WTC11 (cell line): Measurements from ENCODE around the gene KLHL29. TPM values are rescaled to one million over a fixed set of nuclear protein-coding genes. Genes with fewer than 3 reads are reported as not detected.

Source experiments
- ATAC-seq: fragments of 200-7000 bp; cut with Tn5 transposase; 2 replicates; pipeline ENCODE4 v1.10.0; 2021; ENCODE audit warnings: mild to moderate bottlenecking, moderate library complexity
- CTCF ChIA-PET: fragments of 300-600 bp; sonication (Branson Sonifier 250); formaldehyde crosslinking; loops from one replicate; lab custom pipeline; 2021; ENCODE audit warnings: antibody characterized with exemption; lab: Charles Lee
- POLR2A ChIA-PET: fragments of 350-600 bp; sonication (Branson Sonifier 250); formaldehyde crosslinking; loops from one replicate; lab custom pipeline; 2021; ENCODE audit warnings: antibody characterized with exemption; lab: Charles Lee
- DNase-seq: peaks from one replicate; pipeline ENCODE4 v3.0.0; 2021; ENCODE audit warnings: low spot score
- H3K27ac Mint-ChIP-seq: 2 replicates; pipeline ENCODE4 v1.8.0; 2021; ENCODE audit warnings: mixed read lengths
- H3K27me3 Mint-ChIP-seq: 2 replicates; pipeline ENCODE4 v1.8.0; 2021; ENCODE audit warnings: low read depth, mild to moderate bottlenecking, moderate library complexity, mixed read lengths
- H3K36me3 Mint-ChIP-seq: 2 replicates; pipeline ENCODE4 v1.8.0; 2021; ENCODE audit warnings: mixed read lengths
- H3K4me1 Mint-ChIP-seq: 2 replicates; pipeline ENCODE4 v1.8.0; 2022; ENCODE audit warnings: mixed read lengths
- H3K4me3 Mint-ChIP-seq: 2 replicates; pipeline ENCODE4 v1.8.0; 2021; ENCODE audit warnings: mild to moderate bottlenecking, moderate library complexity, mixed read lengths
- H3K9me3 Mint-ChIP-seq: 2 replicates; pipeline ENCODE4 v1.8.0; 2021; ENCODE audit warnings: mixed read lengths
- ATF1 ChIP-seq: sonication (generic); formaldehyde crosslinking; IDR thresholded peaks from 2 replicates; pipeline ENCODE4 v1.8.1; 2023; ENCODE audit warnings: mild to moderate bottlenecking, moderate library complexity, missing genetic modification reagents
- CREM ChIP-seq: sonication (generic); formaldehyde crosslinking; IDR thresholded peaks from 2 replicates; pipeline ENCODE4 v1.8.1; 2022; ENCODE audit warnings: mild to moderate bottlenecking, missing genetic modification reagents, moderate library complexity
- FOXJ3 ChIP-seq: sonication (generic); formaldehyde crosslinking; IDR thresholded peaks from 2 replicates; pipeline ENCODE4 v1.9.0; 2021; ENCODE audit warnings: missing genetic modification reagents, mild to moderate bottlenecking, borderline replicate concordance
- GABPB1 ChIP-seq: sonication (generic); formaldehyde crosslinking; IDR thresholded peaks from 2 replicates; pipeline ENCODE4 v1.8.1; 2023; ENCODE audit warnings: mild to moderate bottlenecking, missing genetic modification reagents
- JUN ChIP-seq: sonication (generic); formaldehyde crosslinking; IDR thresholded peaks from 2 replicates; pipeline ENCODE4 v1.8.0; 2023; ENCODE audit warnings: mild to moderate bottlenecking, missing genetic modification reagents
- MYBL2 ChIP-seq: sonication (generic); formaldehyde crosslinking; IDR thresholded peaks from 2 replicates; pipeline ENCODE4 v1.8.1; 2023; ENCODE audit warnings: mild to moderate bottlenecking, moderate library complexity, missing genetic modification reagents
- NFE2L1 ChIP-seq: sonication (generic); formaldehyde crosslinking; IDR thresholded peaks from 2 replicates; pipeline ENCODE4 v1.8.1; 2023; ENCODE audit warnings: missing genetic modification reagents
- NFYB ChIP-seq: sonication (generic); formaldehyde crosslinking; conservative IDR thresholded peaks from 2 replicates; pipeline ENCODE4 v1.8.0; 2022; ENCODE audit warnings: low read depth, missing genetic modification reagents
- NR1H2 ChIP-seq: sonication (generic); formaldehyde crosslinking; IDR thresholded peaks from 2 replicates; pipeline ENCODE4 v1.9.0; 2021; ENCODE audit warnings: mild to moderate bottlenecking, moderate library complexity, missing genetic modification reagents
- NR3C1 ChIP-seq: sonication (generic); formaldehyde crosslinking; conservative IDR thresholded peaks from 2 replicates; pipeline ENCODE4 v1.8.1; 2023; ENCODE audit warnings: low read depth, mild to moderate bottlenecking, missing genetic modification reagents
- RORB ChIP-seq: fragments of 250-450 bp; sonication (Bioruptor Pico); IDR thresholded peaks from 2 replicates; pipeline ENCODE4 v1.9.0; 2021; ENCODE audit warnings: mild to moderate bottlenecking
- SMAD4 ChIP-seq: sonication (generic); formaldehyde crosslinking; IDR thresholded peaks from 2 replicates; pipeline ENCODE4 v1.8.0; 2022; ENCODE audit warnings: mild to moderate bottlenecking, missing genetic modification reagents
- ZBTB21 ChIP-seq: sonication (generic); formaldehyde crosslinking; IDR thresholded peaks from 2 replicates; pipeline ENCODE4 v1.8.1; 2023; ENCODE audit warnings: mild to moderate bottlenecking, missing genetic modification reagents, borderline replicate concordance
- ZNF423 ChIP-seq: fragments of 250-450 bp; sonication (Bioruptor Pico); IDR thresholded peaks from 2 replicates; pipeline ENCODE4 v2.1.2; 2022; ENCODE audit warnings: mild to moderate bottlenecking, moderate library complexity
- total RNA-seq: library from RNA; stranded (reverse); gene quantifications from 3 replicates; pipeline ENCODE4 v1.2.3, GENCODE V29; 2021
- TF ChIP-seq, protein P1 (sequence below): sonication (generic); formaldehyde crosslinking; IDR thresholded peaks from 2 replicates; pipeline ENCODE4 v1.8.1; 2022; ENCODE audit warnings: low read depth, mild to moderate bottlenecking, moderate library complexity, missing genetic modification reagents, borderline replicate concordance
- TF ChIP-seq, protein P2 (sequence below): sonication (generic); formaldehyde crosslinking; IDR thresholded peaks from 2 replicates; pipeline ENCODE4 v1.8.1; 2022; ENCODE audit warnings: missing genetic modification reagents, borderline replicate concordance
- TF ChIP-seq, protein P3 (sequence below): sonication (generic); formaldehyde crosslinking; IDR thresholded peaks from 2 replicates; pipeline ENCODE4 v1.8.1; 2023; ENCODE audit warnings: mild to moderate bottlenecking, missing genetic modification reagents, moderate library complexity
- TF ChIP-seq, protein P4 (sequence below): fragments of 250-450 bp; sonication (Bioruptor Pico); IDR thresholded peaks from 2 replicates; pipeline ENCODE4 v1.8.0; 2021; ENCODE audit warnings: mild to moderate bottlenecking
- TF ChIP-seq, protein P5 (sequence below): sonication (generic); formaldehyde crosslinking; IDR thresholded peaks from 2 replicates; pipeline ENCODE4 v1.8.0; 2023; ENCODE audit warnings: missing genetic modification reagents
- TF ChIP-seq, protein P6 (sequence below): sonication (generic); formaldehyde crosslinking; IDR thresholded peaks from 2 replicates; pipeline ENCODE4 v1.8.0; 2022; ENCODE audit warnings: mild to moderate bottlenecking, missing genetic modification reagents
- TF ChIP-seq, protein P7 (sequence below): sonication (generic); formaldehyde crosslinking; IDR thresholded peaks from 2 replicates; pipeline ENCODE4 v1.8.1; 2022; ENCODE audit warnings: low read depth, missing genetic modification reagents, borderline replicate concordance

Gene KLHL29
- total RNA-seq, 1 experiment from 2014 or later, result 7.1 TPM

DNA sequence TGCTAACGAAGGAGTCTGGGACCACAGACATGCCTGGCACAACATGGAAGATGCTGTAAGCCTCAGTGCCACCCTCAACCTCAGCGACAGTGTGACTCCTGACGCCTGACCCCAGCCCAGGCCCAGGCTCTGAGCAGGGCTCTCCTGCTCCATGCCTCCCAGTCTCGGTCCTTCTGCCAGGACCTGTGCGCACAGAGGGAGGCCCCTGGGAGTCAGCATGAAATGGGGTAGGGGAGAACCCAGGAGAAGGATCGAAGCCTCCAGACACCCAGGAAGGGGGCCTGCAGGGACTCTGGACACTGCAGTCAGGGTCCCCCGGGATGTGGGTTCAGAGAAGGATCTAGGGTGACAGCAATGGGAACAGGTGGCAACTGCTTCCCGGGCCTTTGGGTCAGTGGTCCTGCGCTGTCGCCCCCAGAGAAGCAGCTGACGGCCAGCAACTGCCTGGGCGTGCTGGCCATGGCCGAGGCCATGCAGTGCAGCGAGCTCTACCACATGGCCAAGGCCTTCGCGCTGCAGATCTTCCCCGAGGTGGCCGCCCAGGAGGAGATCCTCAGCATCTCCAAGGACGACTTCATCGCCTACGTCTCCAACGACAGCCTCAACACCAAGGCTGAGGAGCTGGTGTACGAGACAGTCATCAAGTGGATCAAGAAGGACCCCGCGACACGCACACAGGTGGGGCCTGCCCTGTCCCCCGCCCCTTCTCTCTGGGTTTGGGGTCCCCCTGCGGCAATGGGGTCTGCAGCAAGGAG, 308.0 kb downstream of the KLHL29 start:
- no peaks in the 10 kb centered on the region for H3K27me3 Mint-ChIP-seq
- peaks cover 8% of the 10 kb centered on the region for H3K4me1 Mint-ChIP-seq
- no peak overlapping the region for H3K27ac Mint-ChIP-seq
- no peak for DNase-seq
- no peak overlapping the region for H3K4me3 Mint-ChIP-seq
- CTCF ChIA-PET, result no interaction called here
- H3K9me3 Mint-ChIP-seq, result no peaks in the 10 kb centered on the region
- TF ChIP-seq NR1H2 (CRISPR knock-in tag) (no peak), MYBL2 (CRISPR knock-in tag) (no peak)
- TF ChIP-seq, protein P1, sequence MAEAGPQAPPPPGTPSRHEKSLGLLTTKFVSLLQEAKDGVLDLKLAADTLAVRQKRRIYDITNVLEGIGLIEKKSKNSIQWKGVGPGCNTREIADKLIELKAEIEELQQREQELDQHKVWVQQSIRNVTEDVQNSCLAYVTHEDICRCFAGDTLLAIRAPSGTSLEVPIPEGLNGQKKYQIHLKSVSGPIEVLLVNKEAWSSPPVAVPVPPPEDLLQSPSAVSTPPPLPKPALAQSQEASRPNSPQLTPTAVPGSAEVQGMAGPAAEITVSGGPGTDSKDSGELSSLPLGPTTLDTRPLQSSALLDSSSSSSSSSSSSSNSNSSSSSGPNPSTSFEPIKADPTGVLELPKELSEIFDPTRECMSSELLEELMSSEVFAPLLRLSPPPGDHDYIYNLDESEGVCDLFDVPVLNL (CRISPR knock-in tag), result no peak
- TF ChIP-seq, protein P2, sequence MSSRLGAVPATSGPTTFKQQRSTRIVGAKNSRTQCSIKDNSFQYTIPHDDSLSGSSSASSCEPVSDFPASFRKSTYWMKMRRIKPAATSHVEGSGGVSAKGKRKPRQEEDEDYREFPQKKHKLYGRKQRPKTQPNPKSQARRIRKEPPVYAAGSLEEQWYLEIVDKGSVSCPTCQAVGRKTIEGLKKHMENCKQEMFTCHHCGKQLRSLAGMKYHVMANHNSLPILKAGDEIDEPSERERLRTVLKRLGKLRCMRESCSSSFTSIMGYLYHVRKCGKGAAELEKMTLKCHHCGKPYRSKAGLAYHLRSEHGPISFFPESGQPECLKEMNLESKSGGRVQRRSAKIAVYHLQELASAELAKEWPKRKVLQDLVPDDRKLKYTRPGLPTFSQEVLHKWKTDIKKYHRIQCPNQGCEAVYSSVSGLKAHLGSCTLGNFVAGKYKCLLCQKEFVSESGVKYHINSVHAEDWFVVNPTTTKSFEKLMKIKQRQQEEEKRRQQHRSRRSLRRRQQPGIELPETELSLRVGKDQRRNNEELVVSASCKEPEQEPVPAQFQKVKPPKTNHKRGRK (CRISPR knock-in tag), result no peak
- TF ChIP-seq, all 79 proteins: peak for 0
- ATAC-seq, result no peak
- peaks cover 3% of the 10 kb centered on the region; the same call in 1 of the 2 replicates for H3K36me3 Mint-ChIP-seq
- POLR2A ChIA-PET, result no interaction called here

DNA sequence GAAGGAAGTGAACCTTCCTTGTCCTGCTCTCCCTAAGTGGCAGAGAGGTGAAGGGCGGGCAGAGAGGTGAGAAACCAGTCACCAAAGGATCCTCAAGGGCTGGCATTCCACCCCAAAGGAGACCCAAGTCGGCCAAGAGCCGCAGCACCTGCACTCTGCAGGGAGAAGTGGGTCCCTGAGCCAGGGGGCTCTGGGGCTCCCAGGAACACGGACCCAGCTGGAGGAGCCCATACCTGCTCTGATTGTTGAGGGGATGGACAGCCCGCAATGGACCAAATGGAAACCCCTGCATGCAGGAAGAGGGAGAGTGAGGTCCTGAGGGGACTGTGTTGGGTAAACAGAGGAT, 308.6 kb downstream of the KLHL29 start:
- H3K27ac Mint-ChIP-seq, result no peak overlapping the region

More for the DNA sequence above, 308.6 kb downstream of the KLHL29 start:
- no peak for ATAC-seq
- no peaks in the 10 kb centered on the region for H3K27me3 Mint-ChIP-seq
- no peaks in the 10 kb centered on the region for H3K9me3 Mint-ChIP-seq
- H3K4me1 Mint-ChIP-seq, result peaks cover 11% of the 10 kb centered on the region
- H3K36me3 Mint-ChIP-seq, result peaks cover 3% of the 10 kb centered on the region; the same call in 1 of the 2 replicates
- CTCF ChIA-PET, result no interaction called here
- TF ChIP-seq, protein P3, sequence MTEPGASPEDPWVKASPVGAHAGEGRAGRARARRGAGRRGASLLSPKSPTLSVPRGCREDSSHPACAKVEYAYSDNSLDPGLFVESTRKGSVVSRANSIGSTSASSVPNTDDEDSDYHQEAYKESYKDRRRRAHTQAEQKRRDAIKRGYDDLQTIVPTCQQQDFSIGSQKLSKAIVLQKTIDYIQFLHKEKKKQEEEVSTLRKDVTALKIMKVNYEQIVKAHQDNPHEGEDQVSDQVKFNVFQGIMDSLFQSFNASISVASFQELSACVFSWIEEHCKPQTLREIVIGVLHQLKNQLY, result no peak
- TF ChIP-seq GABPB1 (CRISPR knock-in tag) (no peak), JUN (CRISPR knock-in tag) (no peak), ZNF423 (no peak), SMAD4 (no peak), ATF1 (CRISPR knock-in tag) (no peak), ZBTB21 (CRISPR knock-in tag) (no peak), RORB (CRISPR knock-in tag) (no peak), FOXJ3 (no peak), NR3C1 (CRISPR knock-in tag) (no peak), CREM (CRISPR knock-in tag) (no peak), NFYB (CRISPR knock-in tag) (no peak), NFE2L1 (no peak)
- TF ChIP-seq, protein P4, sequence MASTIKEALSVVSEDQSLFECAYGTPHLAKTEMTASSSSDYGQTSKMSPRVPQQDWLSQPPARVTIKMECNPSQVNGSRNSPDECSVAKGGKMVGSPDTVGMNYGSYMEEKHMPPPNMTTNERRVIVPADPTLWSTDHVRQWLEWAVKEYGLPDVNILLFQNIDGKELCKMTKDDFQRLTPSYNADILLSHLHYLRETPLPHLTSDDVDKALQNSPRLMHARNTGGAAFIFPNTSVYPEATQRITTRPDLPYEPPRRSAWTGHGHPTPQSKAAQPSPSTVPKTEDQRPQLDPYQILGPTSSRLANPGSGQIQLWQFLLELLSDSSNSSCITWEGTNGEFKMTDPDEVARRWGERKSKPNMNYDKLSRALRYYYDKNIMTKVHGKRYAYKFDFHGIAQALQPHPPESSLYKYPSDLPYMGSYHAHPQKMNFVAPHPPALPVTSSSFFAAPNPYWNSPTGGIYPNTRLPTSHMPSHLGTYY (CRISPR knock-in tag), result no peak
- TF ChIP-seq, protein P5, sequence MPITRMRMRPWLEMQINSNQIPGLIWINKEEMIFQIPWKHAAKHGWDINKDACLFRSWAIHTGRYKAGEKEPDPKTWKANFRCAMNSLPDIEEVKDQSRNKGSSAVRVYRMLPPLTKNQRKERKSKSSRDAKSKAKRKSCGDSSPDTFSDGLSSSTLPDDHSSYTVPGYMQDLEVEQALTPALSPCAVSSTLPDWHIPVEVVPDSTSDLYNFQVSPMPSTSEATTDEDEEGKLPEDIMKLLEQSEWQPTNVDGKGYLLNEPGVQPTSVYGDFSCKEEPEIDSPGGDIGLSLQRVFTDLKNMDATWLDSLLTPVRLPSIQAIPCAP (CRISPR knock-in tag), result no peak
- TF ChIP-seq, protein P6, sequence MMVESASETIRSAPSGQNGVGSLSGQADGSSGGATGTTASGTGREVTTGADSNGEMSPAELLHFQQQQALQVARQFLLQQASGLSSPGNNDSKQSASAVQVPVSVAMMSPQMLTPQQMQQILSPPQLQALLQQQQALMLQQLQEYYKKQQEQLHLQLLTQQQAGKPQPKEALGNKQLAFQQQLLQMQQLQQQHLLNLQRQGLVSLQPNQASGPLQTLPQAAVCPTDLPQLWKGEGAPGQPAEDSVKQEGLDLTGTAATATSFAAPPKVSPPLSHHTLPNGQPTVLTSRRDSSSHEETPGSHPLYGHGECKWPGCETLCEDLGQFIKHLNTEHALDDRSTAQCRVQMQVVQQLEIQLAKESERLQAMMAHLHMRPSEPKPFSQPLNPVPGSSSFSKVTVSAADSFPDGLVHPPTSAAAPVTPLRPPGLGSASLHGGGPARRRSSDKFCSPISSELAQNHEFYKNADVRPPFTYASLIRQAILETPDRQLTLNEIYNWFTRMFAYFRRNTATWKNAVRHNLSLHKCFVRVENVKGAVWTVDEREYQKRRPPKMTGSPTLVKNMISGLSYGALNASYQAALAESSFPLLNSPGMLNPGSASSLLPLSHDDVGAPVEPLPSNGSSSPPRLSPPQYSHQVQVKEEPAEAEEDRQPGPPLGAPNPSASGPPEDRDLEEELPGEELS (CRISPR knock-in tag), result no peak
- TF ChIP-seq, protein P2 (CRISPR knock-in tag), result no peak
- TF ChIP-seq, protein P7, sequence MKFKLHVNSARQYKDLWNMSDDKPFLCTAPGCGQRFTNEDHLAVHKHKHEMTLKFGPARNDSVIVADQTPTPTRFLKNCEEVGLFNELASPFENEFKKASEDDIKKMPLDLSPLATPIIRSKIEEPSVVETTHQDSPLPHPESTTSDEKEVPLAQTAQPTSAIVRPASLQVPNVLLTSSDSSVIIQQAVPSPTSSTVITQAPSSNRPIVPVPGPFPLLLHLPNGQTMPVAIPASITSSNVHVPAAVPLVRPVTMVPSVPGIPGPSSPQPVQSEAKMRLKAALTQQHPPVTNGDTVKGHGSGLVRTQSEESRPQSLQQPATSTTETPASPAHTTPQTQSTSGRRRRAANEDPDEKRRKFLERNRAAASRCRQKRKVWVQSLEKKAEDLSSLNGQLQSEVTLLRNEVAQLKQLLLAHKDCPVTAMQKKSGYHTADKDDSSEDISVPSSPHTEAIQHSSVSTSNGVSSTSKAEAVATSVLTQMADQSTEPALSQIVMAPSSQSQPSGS (CRISPR knock-in tag), result no peak
- no peak for DNase-seq
- no peak overlapping the region for H3K4me3 Mint-ChIP-seq
- POLR2A ChIA-PET, result no interaction called here
